GM19328 (cell line): ENCODE data around the gene SEPTIN5.

Experiments used
- ATAC-seq: cut with Tn5 transposase; IDR thresholded peaks from one replicate; pipeline ENCODE4 v1.9.1; 2021; ENCODE audit warnings: mild to moderate bottlenecking, moderate library complexity; ENCODE audit not compliant: unreplicated experiment

SEPTIN5 gene

GRCh38 chr22:19769393-19769715 is 55.1 kb downstream of the SEPTIN5 start:
- no peak for ATAC-seq

GRCh38 chr22:19770349-19771220 is 56.3 kb downstream of the SEPTIN5 start:
- ATAC-seq, result no peak

GRCh38 chr22:19772422-19772672 is 58.0 kb downstream of the SEPTIN5 start:
- no peak for ATAC-seq
